ENCODE results near the gene MYADM.
"Not testable (repeated sequence)": the region's sequence is repeated elsewhere in the genome, so short reads cannot be mapped to it uniquely, and the experiment has no call there.

The MYADM gene

DNA sequence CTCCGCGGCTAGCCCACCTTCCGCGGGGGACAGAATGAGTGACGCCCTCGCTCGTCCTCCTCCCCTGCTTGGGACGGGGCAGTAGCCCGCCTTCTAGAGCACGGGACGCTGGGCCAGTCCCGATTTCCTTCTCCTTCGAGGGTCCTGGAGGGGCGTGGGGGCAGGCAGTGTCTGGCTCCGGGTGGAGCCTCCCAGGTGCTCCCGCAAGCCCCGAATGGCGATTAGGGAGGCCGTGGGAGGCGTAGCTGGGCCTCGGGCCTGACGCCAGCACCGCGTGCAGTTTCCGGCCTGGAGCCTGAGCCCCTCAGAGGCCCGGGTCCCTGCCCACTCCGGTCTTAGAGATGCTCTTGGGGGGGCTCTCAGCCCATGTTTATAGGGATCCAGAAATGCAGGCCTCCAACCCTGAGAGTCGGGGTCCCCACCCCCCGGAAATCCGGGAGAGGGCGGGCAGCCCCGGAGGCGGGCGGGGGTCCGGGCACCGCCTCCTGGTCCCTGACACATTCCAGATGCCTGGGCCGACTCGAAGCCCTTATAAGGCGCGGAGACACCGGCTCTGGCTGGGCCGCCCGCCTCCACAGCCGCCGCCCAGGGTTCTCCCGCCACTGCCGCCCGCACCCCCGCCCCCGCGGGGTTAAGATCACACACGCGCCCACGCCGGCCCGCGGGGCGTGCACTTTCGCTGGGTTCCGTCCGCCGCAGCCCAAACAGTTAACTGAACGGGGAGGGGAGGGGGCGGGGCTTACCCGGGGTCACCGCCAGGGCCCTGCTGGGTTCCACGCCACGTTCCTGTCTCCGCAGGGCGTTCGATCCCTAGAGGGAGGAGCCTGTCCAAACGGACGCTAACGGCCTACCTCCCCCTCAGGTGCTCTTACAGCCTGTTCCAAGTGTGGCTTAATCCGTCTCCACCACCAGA lies 1.5 kb downstream of the MYADM start:
- peak in 1 of 2 experiments; percentile 65 for DNase-seq

DNA sequence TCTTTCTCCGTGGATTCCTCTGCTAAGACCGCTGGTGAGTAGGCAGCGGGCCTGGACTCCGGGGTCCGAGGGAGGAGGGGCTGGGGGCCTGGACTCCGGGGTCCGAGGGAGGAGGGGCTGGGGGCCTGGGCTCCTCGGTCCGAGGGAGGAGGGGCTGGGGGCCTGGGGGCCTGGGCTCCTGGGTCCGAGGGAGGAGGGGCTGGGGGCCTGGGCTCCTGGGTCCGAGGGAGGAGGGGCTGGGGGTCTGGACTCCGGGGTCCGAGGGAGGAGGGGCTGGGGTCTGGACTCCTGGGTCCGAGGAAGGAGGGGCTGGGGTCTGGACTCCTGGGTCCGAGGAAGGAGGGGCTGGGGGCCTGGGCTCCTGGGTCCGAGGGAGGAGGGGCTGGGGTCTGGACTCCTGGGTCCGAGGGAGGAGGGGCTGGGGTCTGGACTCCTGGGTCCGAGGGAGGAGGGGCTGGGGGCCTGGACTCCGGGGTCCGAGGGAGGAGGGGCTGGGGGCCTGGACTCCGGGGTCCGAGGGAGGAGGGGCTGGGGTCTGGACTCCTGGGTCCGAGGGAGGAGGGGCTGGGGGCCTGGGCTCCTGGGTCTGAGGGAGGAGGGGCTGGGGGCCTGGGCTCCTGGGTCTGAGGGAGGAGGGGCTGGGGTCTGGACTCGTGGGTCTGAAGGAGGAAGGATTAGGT lies 2.3 kb downstream of the MYADM start:
- not testable (repeated sequence) for DNase-seq

DNA sequence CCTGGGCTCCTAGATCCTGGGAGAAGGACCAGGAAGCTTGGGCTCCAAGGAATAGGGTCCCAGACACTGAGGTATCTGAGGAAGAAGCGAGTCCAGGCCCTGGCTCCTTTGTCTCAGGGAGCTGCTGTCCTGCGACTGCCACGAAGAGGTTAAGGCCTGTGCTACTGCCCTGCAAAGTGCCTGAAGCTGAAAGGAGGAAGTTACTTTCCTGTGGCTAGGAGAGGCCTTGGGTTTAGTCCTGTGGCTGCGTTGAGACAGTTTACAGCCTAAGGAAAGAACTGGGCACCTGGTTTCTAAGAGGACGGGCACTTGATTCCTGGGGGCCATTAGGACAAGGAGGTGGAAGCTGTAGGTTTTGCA lies 2.8 kb downstream of the MYADM start:
- no peak for DNase-seq

DNA sequence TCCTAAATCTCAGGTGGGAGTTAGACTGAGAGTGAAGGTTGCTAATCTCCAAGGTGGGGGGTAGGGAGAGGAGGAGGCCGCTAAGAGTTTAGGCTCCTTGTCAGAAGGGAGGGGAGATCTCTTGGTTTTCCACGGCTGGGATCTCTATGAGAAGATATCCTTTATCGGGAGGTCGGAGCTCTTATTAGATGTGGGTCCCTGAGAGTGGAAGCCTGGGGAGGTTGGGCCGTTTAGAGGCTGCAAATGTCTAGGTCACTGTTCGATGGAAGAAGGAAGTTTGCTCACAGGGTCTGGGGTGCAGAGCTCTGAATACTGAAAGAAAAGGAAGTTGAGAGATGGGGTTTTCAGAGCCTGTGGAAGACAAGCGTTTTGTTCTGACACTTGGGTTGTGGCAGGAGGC lies 3.8 kb downstream of the MYADM start:
- no peak for DNase-seq

DNA sequence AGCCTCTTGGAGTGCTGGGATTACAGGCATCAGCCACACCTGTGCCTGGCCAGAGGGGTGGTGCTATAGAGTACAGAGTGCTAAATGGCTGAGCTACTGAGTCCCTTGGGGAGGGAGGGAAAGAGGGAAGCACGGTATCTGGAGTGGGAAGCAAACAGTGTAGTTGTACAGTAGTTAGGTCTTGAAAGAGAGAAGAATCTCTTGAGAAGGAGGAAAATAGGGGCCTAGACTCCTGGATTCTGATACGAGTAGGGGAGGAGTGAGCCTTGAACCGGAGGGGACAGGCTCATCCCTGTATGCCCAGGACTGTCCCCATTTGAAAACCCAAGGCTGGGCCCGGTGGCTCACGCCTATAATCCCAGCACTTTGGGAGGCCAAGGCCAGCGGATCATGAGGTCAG lies 5.1 kb downstream of the MYADM start:
- no peak for DNase-seq

DNA sequence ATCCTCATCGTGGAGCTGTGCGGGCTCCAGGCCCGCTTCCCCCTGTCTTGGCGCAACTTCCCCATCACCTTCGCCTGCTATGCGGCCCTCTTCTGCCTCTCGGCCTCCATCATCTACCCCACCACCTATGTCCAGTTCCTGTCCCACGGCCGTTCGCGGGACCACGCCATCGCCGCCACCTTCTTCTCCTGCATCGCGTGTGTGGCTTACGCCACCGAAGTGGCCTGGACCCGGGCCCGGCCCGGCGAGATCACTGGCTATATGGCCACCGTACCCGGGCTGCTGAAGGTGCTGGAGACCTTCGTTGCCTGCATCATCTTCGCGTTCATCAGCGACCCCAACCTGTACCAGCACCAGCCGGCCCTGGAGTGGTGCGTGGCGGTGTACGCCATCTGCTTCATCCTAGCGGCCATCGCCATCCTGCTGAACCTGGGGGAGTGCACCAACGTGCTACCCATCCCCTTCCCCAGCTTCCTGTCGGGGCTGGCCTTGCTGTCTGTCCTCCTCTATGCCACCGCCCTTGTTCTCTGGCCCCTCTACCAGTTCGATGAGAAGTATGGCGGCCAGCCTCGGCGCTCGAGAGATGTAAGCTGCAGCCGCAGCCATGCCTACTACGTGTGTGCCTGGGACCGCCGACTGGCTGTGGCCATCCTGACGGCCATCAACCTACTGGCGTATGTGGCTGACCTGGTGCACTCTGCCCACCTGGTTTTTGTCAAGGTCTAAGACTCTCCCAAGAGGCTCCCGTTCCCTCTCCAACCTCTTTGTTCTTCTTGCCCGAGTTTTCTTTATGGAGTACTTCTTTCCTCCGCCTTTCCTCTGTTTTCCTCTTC lies 6.3 kb downstream of the MYADM start:
- no peak for DNase-seq

DNA sequence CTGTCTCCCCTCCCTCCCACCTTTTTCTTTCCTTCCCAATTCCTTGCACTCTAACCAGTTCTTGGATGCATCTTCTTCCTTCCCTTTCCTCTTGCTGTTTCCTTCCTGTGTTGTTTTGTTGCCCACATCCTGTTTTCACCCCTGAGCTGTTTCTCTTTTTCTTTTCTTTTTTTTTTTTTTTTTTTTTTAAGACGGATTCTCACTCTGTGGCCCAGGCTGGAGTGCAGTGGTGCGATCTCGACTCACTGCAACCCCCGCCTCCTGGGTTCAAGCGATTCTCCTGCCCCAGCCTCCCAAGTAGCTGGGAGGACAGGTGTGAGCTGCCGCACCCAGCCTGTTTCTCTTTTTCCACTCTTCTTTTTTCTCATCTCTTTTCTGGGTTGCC lies 6.9 kb downstream of the MYADM start:
- no peak for DNase-seq

DNA sequence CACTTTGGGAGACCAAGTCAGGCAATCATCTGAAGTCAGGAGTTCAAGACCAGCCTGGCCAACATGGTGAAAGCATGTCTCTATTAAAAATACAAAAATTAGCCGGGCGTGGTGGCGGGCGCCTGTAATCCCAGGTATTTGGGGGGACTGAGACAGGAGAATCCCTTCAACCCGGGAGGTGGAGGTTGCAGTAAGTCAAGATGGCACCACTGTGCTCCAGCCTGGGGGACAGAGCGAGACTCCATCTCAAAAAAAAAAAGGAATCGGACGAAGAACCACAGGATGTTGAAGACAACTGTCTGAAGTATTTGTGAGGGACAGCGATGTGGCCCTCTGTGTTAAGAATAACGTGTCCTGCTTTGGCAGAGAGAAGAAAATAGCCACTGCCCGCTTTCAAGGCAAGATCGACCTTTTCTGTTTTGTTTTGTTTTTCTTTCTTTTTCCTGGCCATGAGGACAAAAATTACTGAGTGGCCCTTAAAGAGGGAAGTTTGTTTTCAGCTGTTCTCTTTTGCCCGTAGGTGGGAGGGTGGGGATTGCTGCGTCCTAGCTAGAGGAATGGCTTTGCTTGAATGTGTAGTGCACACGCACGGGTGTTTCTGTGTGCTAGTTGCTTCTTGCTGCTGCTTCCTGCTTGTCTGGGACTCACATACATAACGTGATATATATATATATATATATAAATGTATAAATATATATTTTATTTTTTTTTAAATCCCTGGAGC lies 8.1 kb downstream of the MYADM start:
- no peak for DNase-seq

DNA sequence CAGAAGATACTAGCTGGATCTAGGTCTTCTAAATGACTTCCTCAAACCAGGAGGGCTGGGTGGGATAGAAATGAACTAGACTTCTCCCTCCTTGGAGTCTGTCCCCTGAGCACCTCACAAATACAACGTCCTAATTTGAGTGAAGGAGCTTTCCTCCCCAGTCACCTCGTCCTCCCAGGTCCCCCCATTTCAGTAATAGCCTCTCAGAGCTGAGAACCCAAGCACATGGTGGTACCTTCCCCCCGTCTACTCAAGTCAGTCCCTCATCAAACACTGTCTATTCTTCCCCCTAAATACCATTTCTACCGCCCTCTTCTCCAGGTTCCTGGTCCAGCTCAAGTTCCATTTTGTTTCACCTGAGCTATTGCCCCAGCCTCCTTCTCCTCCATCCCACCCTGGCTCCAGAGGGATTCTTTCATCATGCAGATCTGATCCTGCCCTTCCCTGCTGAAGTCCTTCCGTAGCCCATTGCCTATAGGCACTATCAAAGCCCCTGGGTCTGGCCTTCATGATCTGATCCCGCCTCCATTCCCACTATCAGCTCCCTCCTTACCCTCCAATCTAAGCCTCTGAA lies 9.1 kb downstream of the MYADM start:
- no peak for DNase-seq

DNA sequence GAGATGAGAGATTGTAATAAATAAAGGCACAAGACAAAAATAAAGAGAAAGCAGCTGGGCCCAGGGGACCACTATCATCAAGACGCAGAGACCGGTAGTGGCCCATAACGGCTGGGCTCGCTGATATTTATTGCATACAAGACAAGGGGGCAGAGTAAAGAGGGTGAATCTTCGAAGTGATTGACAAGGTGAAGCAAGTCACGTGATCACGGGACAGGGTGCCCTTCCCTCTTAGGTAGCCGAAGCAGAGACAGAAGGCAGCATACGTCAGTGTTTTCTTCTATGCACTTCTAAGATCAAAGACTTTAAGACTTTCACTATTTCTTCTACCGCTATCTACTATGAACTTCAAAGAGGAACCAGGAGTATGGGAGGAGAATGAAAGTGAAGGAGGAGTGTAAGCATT lies 9.7 kb downstream of the MYADM start:
- DNase-seq, result no peak

DNA sequence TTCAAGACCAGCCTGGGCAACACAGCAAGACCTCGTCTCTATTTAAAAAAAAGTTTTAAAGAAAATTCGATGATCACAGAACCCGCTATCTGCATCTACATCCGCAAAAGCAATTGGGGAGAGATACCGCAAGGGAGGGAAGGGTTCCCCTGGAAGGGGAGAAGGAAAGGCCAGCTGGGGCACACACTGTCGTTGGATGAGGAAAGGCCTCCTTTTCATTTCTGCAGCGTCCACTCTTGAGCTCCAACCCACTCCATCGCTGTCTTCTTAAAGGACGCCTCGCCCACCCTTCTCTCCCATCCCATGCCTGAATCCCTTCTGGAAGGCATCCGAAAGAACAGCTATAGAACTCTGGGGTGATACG lies 11.1 kb downstream of the MYADM start:
- DNase-seq, result no peak

DNA sequence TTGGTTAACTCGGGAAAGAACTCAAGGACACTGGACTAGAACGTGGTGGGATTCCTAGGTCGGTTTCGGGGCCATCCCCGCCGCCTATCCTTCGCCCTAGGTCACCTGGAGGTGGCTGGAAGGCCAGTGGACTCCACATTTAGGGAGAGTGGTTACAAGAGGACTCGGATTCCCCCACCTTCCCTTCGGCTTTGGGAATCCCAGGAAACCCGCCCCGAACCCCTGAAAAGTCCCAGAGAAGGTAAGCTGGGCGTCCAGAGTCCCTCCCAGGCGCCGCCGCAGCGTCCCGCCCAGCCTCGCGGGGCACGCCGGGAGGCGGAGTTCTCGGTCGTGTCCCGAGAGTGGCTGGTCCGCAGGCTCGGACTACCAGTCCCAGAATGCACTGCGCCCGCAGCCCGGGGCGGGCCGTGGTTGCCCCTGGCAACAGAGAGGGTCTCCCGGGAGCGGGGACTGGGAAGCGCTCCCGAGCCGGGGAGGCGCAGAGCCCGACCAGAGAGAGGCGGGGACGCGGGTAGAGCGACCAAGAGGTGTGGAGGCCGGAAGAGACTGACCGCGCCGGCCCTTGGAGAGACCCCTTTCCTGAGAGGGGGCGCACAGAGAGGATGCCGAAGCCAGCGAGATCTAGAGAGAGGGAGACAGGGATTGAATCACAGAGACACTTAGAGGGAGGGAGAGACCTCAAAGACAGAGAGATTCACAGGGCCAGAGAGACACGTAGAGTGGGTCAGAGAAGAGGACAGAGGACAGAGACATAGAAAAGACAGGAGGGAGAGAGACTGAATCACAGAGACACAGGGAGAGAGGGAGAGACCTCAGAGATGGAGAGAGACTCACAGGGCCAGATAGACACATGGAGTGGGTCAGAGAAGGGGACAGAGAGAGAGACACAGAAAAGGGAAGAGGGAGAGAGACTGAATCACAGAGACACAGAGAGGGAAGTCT lies 11.7 kb downstream of the MYADM start:
- DNase-seq, result peak; percentile 86 to 97

DNA sequence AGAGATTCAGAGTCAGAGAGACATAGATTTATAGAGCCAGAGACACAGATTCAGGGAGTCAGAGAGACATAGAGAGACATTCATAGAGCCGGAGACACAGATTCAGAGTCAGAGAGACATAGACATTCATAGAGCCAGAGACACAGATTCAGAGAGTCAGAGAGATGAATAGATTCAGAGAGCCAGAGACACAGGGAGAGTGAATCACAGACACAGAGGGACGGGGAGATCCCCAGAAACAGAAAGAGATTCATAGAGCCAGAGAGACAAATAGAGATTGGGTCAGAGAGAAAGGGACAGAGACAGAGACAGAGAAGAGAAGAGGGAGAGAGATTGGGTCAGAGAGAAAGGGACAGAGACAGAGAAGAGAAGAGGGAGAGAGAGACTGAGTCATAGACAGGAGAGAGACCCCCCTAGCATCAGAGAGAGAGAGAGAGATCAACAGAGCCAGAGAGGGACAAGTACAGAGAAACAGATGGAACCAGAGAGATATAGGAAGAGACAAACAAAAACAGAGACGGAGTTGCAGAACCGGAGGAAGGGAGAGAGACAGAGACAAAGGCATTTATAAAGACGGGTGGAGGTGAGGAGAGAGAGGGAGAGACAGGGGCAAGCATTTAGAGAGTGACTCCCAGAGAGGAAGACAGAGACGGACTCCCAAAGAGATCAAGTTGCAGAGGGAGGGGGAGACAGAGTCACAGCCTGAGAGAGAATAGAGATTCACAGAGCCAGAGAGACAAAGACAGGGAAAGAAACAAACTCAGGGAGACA lies 13.2 kb downstream of the MYADM start:
- no peak for DNase-seq

DNA sequence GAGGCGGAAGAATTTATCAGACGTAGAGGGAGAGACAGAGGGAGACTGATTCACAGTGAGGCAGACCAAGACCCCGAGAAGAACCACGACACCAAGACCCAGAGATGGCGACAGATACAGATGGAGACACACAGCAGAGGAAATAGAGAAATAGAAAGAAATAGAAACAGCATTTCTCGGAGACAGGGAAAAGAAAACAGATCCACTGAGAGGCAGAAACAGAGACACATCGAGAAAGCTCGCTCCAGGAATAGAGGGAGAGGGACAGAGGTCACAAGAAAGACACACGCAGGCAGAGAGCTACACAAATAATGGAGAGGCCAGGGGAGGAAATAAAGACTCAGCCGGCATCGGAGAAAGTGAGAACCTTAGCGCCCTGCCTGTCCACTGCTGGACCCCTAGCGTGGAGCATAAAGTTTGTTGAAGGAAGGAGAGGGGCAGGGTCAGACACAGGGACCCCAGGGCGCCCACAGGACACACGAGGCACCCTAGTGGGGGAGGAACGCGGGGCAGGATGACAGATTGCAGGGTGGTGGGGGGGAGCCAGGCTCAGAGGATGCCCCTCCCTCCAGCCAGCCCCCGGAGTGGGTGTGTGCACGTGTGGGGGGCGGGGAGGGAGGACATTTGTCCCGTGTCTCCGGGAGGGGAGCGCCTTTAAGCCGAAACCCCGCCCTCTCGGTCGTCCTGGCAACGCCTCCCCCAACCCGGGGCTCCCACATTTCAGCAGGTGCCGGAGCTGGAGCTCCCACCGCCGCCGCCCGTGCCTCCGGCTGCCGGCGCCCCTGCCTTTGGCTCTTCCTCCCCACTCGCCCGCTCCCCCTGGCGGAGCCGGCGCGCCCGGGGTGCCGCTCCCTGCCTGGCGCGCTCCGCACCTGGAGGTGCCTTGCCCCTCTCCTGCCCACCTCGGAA lies 14.1 kb downstream of the MYADM start, which contains the start of gene PRKCG:
TSS of gene PRKCG (plus strand) at position 716 of the 909 bp plus-strand sequence. CDS start 298 bp downstream, outside the sequence.
- no peak for DNase-seq

DNA sequence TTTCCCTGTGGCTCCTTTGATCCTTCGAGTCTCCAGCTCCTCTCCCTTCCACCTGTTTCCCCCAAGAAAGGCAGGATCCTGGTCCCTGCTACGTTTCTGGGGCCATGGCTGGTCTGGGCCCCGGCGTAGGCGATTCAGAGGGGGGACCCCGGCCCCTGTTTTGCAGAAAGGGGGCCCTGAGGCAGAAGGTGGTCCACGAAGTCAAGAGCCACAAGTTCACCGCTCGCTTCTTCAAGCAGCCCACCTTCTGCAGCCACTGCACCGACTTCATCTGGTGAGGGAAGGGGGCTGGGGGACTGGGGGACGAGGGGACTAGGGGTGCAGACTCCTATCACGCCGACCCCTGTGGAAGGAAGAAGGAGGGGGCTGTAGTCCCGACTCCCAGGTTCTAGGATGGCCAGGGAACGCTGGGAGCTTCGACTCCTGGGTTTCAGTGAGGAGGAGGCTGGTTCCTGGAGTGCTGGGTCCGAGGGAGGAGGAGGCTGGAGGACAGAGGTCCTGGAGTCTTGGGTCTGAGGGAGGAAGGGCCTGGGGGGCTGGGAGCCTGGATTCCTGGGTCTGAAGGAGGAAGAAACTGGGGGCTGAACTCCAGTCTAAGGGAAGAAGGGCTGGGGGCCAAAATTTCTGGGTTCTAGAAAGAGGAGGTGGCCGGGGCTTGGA lies 14.8 kb downstream of the MYADM start:
- no peak for DNase-seq

DNA sequence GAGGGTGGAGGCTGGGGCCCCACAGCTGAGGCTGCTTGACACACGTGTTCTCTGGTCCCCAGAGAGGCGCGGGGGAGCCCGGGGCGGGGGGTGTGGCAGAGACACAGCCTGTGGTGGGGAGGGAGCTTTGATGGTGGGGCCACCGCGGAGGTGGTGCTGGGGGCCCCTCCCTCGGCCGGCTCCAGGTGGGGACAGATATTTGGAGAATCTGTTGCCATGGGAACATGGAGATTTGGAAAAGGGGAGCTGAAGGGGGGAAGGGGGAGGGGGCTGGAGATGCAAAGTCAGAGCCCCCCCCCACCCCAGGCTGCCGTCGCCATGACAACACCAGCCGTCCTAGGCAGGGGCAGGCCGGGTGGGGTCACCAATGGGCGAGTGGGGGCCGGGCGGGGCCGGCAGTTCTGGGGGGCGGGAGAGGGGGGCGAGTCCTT lies 15.6 kb downstream of the MYADM start:
- DNase-seq, result no peak

DNA sequence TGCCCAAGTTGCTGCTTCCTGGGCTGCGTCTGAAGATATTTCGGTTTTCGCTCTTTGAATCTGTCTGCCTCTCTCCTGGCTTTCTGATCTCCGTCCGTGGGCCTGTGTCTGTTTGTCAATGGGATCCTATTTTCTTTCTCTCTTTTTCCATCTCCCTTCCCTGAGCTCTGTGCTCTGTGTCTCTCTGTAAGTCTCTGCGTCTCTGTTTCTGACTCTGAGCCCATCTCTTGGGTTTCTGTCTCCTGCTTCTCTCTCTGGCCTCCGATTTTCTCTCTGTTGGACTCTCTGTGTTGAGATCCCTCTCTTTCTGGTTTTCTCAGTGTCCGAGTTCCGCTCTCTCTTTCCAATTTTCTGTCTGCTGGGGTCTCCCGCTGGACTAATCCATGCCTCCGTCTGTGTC lies 16.1 kb downstream of the MYADM start:
- no peak for DNase-seq

DNA sequence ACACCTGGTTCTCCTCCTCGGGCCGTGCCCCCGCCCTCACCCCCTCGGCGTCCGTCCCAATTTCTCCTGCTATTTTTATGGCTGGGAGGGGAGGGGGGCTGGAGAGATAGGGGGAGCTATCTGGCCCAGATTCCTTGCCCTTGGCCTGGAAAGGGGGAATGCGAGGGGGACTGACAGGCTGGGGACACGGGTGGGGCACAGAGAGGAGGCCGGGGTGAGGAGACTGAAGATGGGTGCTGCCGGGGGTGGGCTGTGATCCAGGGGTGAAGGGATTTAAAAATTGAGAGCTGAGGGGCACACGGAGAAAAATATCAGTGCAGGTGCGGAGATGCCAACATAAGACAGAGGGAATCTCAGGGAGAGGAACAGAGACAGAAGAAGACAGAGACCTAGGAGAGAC lies 16.6 kb downstream of the MYADM start:
- no peak for DNase-seq

DNA sequence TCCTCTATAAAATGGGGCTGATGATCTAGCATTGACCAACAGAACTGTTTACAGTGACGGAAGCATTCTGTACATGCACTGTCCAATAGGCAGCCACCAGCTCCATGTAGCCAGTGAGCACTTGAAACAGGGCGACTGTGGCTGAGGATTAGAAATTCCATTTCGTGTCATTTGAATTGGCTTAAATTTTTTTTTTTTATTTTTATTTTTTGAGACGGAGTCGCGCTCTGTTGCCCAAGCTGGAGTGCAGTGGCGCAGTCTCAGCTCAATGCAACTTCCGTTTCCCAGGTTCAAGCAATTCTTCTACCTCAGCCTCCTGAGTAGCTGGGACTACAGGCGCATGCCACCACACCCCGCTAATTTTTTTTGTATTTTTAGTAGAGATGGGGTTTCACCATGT lies 17.4 kb downstream of the MYADM start:
- DNase-seq, result no peak
